ENCODE measurements around the gene DNAJA2. TPM values are rescaled to one million over a fixed set of nuclear protein-coding genes. Genes with fewer than 3 reads are reported as not detected.
"Not testable (repeated sequence)": the region's sequence is repeated elsewhere in the genome, so short reads cannot be mapped to it uniquely, and the experiment has no call there.

DNAJA2 gene
- total and polyA plus RNA-seq, 9 donors = 33.4 to 63.3 (median 58.4) TPM

- no peaks in the 10 kb centered on the region for H3K36me3 ChIP-seq
- no peak overlapping the region for H3K4me3 ChIP-seq
- H3K9me3 ChIP-seq = no peaks in the 10 kb centered on the region
- intact Hi-C loops (cut with DNase I) = loop anchor here in 2 of 4 donors (5.0 to 10.0 kb wide), 2 partner anchors 1214 to 1216 kb away; no protein-coding TSS in a partner anchor
- DNase-seq = no peak
- WGBS, 3 donors = 72 to 82% (median 79%) methylated on average over 4 of the region's 4 CpGs
- H3K4me1 ChIP-seq (ENCODE audit: insufficient read depth) = no peaks in the 10 kb centered on the region
- H3K27ac ChIP-seq = no peak overlapping the region
- H3K27me3 ChIP-seq = no peaks in the 10 kb centered on the region
- TF ChIP-seq, protein P1, sequence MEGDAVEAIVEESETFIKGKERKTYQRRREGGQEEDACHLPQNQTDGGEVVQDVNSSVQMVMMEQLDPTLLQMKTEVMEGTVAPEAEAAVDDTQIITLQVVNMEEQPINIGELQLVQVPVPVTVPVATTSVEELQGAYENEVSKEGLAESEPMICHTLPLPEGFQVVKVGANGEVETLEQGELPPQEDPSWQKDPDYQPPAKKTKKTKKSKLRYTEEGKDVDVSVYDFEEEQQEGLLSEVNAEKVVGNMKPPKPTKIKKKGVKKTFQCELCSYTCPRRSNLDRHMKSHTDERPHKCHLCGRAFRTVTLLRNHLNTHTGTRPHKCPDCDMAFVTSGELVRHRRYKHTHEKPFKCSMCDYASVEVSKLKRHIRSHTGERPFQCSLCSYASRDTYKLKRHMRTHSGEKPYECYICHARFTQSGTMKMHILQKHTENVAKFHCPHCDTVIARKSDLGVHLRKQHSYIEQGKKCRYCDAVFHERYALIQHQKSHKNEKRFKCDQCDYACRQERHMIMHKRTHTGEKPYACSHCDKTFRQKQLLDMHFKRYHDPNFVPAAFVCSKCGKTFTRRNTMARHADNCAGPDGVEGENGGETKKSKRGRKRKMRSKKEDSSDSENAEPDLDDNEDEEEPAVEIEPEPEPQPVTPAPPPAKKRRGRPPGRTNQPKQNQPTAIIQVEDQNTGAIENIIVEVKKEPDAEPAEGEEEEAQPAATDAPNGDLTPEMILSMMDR (IDR thresholded peaks at IDR 0.05) = no peak
- no peak for TF ChIP-seq EP300 (IDR thresholded peaks at IDR 0.05)
- TF ChIP-seq POLR2A (IDR thresholded peaks at IDR 0.05) = no peak
Observed at GRCh38 chr16:46948548-46949166, 24.8 kb downstream of the DNAJA2 start.

- no peak overlapping the region for H3K4me3 ChIP-seq
- no peaks in the 10 kb centered on the region for H3K27me3 ChIP-seq
- intact Hi-C loops (cut with DNase I) = loop anchor here in 2 of 4 donors (5.0 to 10.0 kb wide), 2 partner anchors 1214 to 1217 kb away; no protein-coding TSS in a partner anchor
- H3K4me1 ChIP-seq (ENCODE audit: insufficient read depth) = no peaks in the 10 kb centered on the region
- DNase-seq = no peak
- H3K9me3 ChIP-seq = no peaks in the 10 kb centered on the region
- WGBS, 3 donors = 78 to 86% (median 81%) methylated on average over 7 of the region's 7 CpGs
- H3K36me3 ChIP-seq = no peaks in the 10 kb centered on the region
- TF ChIP-seq, protein P1 (IDR thresholded peaks at IDR 0.05) = peak in 1 of 3 donors; percentile 12
- TF ChIP-seq POLR2A (IDR thresholded peaks at IDR 0.05) (no peak), EP300 (IDR thresholded peaks at IDR 0.05) (no peak)
- no peak overlapping the region for H3K27ac ChIP-seq
Observed at GRCh38 chr16:46947900-46948547, 25.4 kb downstream of the DNAJA2 start.

DNA sequence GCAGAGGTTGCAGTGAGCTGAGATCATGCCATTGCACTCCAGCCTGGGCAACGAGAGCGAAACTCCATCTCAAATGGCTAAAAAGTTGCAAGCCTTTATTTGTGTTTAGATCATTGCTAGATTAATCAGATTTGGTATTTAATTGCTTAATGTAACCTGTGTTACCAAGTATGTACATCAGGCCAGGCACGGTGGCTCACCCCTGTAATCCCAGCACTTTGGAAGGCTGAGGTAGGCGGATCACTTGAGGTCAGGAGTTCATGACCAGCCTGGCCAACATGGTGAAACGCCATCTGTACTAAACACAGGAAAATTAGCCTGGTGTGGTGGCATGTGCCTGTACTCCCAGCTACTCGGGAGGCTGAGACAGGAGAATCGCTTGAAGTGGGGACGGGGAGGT lies 28.8 kb downstream of the DNAJA2 start:
- H3K36me3 ChIP-seq; H3K4me3 ChIP-seq; H3K27me3 ChIP-seq; DNase-seq; H3K4me1 ChIP-seq (ENCODE audit: insufficient read depth); H3K27ac ChIP-seq; H3K9me3 ChIP-seq: not testable (repeated sequence)
- intact Hi-C loops (cut with DNase I) = loop anchor here in 2 of 4 donors (5.0 to 10.0 kb wide), 2 partner anchors 1218 to 1220 kb away; no protein-coding TSS in a partner anchor
- 84 to 94% (median 90%) methylated on average over 8 of the region's 8 CpGs for WGBS, 3 donors

GRCh38 chr16:46937536-46937935 lies 35.9 kb downstream of the DNAJA2 start:
- Histone ChIP-seq H3K27me3 (no peaks in the 10 kb centered on the region), H3K27ac (no peak overlapping the region), H3K9me3 (no peaks in the 10 kb centered on the region), H3K4me1 (ENCODE audit: insufficient read depth) (no peaks in the 10 kb centered on the region), H3K4me3 (no peak overlapping the region), H3K36me3 (no peaks in the 10 kb centered on the region)
- DNase-seq = no peak
- TF ChIP-seq, protein P1 (IDR thresholded peaks at IDR 0.05) = no peak
- TF ChIP-seq POLR2A (IDR thresholded peaks at IDR 0.05) (no peak), EP300 (IDR thresholded peaks at IDR 0.05) (no peak)
- intact Hi-C loops (cut with DNase I) = no loop called here

DNA sequence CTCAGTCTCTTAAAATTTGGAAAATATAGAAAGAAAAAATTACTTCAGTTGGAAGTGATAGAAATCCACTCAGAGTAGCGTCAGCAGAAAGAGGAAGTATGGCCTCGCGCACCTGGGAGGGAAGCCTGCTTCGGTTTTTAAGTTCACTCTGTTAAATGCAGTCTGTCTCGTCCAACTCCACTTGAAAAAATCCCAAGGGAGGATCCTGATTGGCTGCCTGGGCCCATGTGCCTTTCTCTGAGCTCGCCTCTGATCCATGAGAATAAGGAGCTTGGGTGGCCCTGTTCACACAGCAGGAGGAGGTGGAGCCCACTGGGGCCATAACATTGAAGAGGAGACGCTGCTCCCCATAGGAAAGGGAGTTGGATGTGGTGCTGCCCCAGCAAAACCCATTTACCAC lies 40.7 kb downstream of the DNAJA2 start:
- TF ChIP-seq POLR2A (IDR thresholded peaks at IDR 0.05) = no peak
- intact Hi-C loops (cut with DNase I) = no loop called here
- Histone ChIP-seq H3K9me3 (no peaks in the 10 kb centered on the region), H3K4me1 (ENCODE audit: insufficient read depth) (no peaks in the 10 kb centered on the region), H3K27me3 (no peaks in the 10 kb centered on the region), H3K27ac (no peak overlapping the region), H3K4me3 (no peak overlapping the region), H3K36me3 (no peaks in the 10 kb centered on the region)
- 62 to 72% (median 69%) methylated on average over 7 of the region's 7 CpGs for WGBS, 3 donors
- no peak for DNase-seq

All from ovary (tissue), 9 donors.